Muscle of back (tissue), 11 donors: Measurements from ENCODE around the gene TMEM52. TPM values are rescaled to one million over a fixed set of nuclear protein-coding genes. Genes with fewer than 3 reads are reported as not detected.

Experiments used
- DNase-seq, 3 donors: peaks; one replicate each; pipeline versions ENCODE4 v3.0.0 to v3.0.0-alpha.2; 2013
- polyA plus RNA-seq, 10 donors: library from polyadenylated mRNA; unstranded; fragments of 120-200 nt; gene quantifications; one replicate each; pipeline ENCODE4 v1.2.1, GENCODE V29; 2013; ENCODE audit not compliant: insufficient read length in 10 of 10

TMEM52 gene
- polyA plus RNA-seq, 10 donors = 28.9 to 90.1 (median 70.3) TPM

DNA sequence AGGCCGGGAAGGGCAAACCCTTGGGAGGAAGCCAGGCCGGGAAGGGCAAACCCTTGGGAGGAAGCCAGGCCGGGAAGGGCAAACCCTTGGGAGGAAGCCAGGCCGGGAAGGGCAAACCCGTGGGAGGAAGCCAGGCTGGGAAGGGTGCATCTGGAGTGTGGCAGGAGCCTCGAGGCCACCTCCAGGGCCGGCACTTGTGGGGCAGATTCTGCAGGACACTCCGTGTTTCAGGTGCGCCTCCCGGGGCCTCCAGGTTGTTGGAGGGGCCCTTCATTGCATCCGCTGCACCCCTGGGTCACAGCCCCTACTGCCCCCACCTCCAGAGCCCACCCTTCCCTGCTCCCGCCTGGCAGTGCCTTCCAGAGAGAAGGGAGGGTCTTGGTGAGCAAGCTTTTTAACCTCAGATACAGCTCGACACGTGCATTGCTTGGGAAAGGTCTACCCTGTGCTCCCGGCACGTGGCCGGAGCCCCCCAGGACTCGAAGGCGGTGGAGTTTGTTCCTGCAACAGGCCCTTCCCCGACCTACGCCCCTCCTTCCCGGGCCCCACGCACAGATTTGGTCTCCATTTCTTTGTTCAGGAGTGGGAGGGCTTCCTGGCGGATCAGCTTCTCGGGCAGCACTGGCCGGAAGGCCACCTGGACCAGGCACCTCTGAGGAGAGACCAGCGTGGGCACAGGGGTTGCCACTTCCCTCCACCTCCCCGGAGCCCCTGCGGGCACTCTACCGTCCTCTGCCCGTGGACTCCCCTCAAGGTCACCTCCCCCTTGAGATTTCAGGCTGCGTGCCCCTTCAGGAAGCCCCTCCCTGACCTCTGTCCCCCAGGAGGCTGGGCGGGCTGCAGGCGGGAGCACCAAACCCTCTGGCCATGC is 9.4 kb upstream of the TMEM52 start:
- DNase-seq = no peak

DNA sequence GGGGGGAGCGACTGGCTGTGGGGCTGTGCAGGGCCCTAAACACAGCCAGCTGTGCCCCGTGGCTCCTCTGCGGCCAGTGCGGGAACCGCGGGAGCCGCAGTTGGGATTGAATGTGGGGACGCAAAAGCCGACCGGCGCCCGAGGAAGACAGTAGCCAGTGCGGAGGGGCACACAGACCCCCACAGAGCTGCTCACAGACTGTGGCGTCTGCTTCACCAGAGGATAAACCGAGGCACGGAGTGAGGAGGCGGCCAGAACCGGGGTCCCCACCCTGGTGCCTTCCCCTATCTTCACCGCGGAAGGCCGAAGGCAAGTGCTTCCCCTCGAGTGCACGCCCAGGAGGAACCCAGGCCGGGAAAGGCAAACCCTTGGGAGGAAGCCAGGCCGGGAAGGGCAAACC is 8.7 kb upstream of the TMEM52 start:
- no peak for DNase-seq

DNA sequence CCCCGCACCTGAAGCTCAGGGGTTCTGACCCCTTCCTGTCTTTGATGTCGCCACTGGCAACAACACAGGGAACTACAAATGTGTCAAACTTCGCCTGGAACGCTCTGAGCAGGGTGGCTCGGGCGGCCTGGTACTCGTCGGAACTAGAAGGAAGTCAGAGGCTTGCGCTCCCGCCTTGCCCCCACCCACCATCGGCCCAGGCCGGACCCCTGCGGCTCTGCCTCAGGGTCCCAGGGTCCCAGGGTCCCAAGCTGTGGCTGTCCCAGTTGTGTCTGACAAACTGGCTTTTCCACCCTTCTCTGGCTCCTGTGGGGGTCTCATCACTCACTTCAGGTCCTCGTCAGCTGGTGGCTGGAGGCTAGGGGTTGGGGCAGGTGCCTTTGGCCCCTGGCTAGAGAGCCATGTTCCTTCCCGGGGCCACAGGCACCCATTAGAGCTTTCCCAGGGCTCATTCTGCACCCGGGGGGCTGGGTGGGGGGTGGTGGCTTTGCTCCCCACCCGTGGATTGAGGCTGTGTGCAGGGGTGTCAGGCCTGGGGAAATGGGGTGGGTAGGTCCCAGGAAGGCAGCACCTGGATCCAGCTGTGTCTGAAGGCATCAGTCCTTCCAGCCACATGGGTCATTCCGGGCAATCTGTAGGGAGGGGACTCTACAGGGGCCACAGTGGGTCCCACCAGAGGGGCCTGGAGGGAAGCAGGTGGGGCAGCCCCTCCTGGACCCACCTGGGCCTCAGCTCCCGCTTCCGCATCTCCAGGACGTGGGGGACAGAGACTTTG is 8.0 kb upstream of the TMEM52 start:
- no peak for DNase-seq

DNA sequence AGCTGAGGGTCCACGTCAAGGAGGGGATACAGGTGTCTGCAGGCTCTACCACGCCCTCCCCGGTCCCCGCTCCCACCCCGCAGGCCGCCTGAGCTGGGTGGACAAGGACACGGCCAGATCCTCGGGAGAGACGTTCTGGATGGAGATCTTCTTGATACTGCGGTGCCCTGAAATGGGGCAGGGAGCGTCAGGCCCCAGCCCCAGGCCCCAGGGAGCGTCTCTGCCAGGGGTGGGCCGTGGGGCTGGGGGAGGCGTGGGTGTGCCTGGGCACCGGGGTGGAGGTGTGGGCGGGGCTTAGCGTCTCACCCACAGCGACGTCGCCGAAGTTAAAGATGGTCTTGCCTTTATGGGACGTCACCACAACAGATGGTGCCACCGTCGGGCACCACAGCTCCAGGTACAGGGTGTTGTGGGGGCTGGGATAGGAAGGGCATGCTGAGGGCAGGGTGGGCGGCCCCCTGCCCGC is 7.3 kb upstream of the TMEM52 start:
- DNase-seq = no peak

DNA sequence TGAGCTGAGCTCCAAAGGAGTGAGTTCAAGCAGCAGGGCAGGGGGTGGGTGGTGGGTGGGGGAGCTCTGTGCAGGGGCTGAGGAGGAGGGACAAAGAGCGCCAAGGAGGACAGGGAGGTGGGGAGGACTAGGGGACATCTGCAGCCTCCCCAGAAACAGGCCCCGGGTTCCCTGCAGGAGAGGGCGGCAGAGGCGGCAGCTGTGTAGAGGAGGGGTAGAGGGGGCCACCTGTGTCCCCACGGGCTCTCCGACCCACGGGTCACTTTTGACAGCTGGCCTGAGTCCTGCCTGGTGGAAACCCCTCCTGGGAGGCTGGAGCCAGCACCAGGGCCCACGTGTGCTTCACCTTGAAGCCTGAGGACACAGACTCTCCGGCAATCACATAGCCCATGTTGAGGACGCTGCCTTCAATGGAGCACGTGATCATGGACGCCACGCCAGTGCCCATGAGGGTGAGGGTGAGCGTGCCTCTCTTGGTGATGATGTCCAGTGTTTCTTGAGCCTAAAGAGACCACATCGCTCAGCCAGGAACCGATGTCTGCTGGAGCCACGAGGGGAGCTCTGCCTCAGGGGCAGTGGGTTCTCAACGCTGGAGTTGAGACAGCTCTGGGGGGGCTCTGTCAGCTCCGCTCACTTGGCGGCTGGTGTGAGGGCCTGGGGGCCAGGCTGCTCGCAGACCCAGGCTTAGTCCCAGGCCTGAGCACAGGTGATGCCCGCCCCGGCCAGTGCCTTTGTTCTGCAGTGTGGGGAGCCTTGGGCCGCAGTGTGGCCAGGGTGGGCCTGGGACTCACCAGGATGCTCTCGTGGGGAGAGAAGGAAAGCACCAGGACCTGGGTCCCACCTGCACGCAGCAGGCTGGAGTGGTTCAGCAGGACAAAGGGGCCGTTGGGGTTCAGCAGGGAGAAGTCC is 6.6 kb upstream of the TMEM52 start:
- no peak for DNase-seq

DNA sequence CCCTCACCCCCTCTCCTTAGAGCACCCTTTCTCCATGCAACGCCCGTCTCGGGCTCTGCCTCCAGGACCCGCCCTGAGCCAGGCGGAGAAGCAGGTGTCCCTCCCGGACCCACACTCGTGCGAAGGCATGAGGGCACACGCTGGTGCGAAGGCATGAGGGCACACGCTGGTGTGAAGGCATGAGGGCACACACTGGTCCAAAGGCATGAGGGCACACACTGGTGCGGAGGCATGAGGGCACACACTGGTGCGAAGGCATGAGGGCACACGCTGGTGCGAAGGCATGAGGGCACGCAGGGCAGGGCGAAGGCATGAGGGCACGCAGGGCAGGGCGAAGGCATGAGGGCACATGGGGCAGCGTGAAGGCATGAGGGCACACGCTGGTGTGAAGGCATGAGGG is 5.8 kb upstream of the TMEM52 start:
- no peak for DNase-seq

DNA sequence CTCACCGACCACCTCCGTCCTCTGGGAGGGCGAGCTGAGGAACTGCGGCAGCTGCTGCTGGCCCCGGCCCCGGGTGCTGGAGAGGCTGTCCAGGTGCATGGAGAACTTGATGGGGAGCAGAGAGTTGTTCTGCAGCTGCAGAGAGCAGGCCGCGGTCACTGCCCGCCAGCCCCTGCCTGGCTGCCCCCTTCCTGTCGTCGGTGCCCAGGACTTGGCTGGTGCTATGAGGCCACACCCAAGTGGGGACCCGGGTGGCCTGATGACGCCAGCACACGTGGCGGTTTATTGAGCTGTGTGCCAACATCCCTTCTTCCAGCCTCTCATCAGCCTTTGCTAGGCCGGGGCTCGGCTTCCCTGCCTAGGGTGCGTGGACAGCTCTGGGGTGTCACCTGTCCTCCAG is 5.3 kb upstream of the TMEM52 start:
- DNase-seq = peak in 1 of 3 donors; percentile 81

DNA sequence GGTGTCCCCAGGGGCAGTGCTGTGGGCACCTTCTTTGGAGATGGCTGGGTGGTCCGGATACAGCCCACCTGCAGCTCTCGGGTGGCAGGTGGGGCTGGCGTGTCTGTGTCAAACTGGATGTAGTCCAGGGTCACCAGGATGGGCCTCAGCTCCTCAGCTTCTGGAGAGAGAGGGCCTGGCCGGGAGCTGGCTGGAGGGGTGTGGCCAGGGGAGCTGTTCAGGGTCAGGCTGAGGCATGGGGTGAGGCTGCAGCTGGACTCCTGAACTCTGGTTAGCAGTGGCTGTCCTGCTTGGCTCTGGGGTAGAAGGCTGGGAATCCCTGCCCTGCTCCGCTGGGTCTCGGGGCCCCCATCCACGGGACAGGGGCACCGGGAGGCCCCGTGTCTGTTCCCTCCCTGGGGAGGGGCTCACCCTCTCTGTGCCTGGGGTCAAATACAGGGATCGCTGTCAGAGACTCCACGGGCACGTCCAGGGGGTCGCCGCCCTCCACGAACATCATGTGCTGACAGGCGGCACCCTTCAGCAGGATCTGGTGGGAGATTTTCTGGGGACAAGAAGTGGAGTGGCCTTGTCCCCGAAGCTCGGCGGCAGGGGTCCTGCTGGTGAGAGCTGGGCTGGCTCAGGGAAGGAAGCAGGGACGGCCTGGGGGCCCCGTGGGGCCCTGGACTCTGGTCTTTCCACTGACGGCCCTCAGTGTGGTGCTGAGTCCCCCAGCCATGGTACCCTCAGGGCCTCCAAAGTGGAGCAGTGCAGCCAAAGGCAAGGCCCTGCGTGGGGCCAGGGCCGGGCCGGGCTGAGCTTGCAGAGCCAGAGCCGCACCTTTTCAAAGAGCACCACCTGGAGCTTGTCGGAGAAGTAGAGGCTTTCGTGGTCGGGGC is 4.1 kb upstream of the TMEM52 start:
- no peak for DNase-seq

DNA sequence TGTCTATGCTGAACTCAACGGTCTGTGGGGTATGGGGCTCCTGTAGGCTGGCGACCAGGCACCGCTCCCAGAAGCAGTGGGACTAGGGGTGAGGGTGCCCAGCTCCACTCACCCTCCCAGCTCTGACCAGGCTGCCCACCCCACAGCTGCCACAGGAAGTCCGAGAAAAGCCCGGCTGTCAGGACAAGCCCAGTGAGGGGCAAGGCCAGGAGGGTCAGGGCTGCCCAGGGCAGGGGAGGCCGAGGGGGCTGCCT is 3.5 kb upstream of the TMEM52 start:
- no peak for DNase-seq

DNA sequence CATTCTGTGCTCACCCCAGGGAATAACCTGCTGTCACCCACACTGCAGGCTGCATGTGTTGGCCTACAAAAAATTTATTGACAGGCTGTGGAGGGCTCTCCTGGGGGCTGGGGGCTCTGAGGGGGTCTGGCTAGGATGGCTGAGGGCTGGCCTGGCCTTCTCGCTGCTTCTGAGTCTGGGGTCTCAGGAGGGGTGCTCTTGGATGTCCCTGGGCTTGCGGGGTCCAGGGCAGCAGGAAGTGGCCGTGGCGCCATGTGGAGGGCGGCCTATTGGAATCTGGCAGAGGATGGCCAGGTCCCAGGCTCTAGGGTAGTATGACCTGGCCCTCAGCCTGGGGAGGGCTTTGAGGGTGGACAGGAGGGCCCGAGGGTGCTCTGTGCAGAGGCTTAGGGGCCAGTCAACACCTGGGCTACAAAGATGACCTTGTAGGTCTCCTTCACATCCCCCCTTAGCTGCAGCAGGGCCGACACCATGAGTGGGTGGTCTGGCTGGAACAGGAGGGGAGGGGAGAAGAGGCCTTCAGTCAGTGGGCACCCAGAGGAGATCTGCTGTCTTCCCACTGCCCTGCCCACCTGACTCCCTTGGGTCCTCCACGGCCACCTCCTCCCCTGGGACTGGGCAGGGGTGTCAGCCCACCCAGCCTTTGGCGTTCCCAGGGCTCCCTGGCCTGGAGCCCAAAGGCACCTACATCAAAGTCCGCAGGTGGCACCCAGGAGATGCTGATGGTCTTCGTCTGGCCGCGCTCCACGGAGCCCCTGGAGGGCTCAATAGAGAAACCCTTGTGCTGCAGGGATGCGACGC is 3.0 kb upstream of the TMEM52 start:
- no peak for DNase-seq

DNA sequence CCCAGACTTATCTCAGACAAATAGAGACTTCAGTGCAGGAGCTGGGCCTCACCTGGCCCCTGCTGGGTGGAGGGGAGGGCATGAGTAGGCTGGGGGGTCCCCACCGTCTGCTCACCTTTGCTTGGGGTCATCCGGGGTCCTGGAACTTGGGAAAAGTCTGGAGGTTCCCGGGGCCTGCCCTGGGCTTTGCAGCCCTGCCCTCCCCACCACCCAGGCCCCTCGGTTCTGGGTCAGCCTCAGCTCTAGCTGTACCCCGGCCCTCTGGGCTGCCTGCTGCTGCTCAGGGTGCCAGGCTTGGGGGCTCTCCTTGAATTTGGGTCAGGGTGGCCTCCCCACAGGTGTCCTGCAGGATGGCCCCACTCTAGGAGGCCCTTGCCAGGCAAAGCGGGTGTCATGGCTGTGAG is 2.4 kb upstream of the TMEM52 start:
- DNase-seq = no peak

DNA sequence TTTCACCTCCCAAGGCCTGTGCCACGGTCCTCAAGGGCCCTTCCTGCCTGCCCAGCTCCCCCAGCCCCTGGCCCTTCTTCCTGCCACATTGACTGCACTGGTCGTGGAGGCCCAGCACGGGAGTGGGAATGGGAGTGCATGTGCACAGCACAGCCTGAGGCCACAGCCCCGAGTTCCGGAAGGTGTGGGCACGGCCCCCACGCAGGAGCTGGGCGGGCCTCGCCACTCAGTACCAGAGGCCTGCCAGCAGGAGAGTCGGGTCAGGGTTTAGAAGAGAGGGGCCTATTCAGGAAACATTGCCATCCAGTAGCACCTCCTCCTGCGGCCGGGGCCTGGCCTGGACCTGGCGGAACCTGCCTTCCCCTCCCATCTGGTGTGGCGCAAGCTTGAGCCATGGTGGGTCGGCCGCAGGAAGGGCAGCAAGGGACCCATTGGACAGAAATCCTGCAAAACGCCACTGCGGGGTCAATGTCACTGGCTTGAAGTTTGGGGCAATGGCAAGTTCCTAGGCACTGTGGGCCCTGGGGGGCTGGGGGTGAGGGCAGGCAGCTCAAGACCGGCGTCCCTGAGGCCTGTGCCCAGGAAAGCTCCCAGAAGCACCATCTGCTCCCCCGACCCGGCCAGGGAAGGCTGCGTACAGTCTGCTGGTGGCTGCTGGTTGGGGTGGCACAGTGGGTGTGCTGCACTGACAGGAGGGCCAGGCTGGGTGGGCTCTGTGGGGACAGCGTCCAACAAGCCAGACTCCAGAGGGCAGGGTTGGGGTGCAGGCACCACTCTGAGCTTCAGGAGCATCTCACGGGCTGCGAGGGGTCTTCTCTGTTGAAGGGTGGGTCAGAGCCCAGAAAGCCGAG is 1.8 kb upstream of the TMEM52 start:
- no peak for DNase-seq

DNA sequence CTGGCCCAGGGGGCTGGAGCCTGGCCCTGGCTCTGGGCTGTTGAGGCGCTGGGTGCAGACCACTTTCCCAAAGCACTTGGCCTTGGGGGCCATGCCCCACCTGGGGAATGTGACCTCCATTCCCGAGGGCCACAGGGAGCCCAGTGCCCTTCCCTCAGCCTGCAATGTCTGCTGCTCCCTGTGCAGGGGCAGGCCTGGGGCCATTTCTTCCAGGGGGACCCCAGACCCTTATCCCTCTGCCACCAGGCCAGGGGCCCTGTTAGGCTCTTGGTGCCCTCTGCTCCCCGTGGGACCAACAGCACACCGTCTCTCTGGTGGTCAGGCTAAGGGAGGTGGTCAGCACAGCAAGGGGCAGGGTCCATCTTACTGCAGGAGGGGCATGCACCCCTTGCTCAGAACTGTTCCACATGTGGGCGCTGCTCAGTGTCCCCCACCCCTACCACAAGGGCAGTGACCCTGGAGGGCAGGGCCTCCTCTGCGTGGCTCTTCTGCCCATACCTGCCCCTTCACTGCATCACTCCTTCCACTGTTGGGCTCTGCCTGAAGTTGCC is 1.1 kb upstream of the TMEM52 start:
- DNase-seq = no peak

DNA sequence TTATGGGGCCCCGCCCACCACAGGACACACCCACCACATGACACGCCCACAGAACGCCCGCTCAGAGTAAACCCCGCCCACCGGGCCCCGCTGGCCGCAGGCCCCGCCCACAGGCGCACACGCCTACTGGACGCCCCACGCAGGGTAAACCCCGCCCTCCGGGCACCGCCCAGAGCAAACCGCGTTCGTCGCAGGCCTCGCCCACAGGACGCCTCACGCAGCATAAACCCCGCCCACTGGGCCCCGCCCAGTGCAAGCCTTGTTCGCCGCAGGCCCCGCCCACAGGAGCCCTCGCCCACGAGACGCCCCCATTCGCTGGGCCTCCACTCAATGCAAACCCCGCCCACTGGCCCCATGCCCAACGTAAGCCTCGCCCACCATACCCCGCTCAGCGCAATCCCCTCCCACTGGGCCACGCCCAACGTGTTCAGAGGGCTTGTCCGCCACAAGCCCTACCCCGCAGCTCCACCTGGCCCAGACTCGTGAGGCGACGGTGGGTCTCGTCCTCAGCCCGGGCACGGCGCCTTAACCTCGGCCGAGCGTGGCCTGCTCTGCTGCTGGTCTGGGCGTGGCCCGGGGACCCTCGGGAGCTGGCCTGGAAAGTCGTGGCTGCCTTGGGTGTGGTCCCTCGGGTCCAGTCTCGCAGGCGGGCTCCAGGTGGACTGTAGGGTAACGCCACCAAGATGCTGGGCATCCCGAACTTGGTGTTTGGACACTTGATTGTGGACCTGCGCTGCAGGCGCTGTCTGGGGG is 401 bp upstream of the TMEM52 start:
- DNase-seq = peak; percentile 96

DNA sequence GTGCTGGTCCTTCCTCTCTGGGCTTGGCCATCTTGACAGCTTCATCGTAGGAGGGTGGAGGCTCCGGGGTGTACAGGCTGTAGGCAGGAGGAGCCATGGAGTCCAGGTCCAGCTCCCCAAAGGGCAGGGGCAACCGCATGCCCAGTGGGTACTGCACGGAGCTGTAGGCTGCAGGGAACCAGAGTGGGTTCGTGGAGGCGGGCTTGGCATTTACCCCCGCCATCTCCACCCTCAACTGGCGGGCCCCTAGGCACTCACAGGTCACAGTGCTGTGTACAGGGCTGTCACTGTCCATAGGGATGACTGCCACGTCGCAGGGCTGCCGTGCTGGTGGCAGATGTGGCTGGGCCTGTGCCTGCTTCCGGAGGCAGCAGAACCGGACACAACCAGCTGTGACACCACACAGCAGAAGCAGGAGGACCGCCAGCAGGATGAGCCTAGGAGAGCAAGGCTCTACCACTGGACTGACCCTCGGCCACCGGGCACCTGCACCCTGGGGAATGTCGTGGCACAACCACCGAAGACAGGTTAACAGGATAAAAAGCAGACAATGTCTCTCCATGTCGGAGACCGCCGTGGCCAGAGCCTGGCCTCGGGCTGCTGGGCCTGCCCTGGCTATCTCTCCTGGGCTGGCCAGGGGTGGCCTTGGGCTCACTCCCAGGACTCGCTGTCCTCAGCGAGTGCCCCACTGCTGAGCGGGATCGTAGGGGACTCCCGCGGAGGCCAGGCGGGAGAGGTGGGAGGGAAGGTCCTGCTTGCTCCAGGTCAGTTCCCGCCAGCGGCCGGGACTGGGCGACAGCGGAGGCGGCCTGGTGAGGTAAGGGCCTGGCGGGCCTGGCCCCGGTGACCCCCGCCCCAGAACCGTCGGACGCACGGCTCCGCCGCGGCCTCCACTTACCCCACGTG is 831 bp downstream of the TMEM52 start:
- no peak for DNase-seq

DNA sequence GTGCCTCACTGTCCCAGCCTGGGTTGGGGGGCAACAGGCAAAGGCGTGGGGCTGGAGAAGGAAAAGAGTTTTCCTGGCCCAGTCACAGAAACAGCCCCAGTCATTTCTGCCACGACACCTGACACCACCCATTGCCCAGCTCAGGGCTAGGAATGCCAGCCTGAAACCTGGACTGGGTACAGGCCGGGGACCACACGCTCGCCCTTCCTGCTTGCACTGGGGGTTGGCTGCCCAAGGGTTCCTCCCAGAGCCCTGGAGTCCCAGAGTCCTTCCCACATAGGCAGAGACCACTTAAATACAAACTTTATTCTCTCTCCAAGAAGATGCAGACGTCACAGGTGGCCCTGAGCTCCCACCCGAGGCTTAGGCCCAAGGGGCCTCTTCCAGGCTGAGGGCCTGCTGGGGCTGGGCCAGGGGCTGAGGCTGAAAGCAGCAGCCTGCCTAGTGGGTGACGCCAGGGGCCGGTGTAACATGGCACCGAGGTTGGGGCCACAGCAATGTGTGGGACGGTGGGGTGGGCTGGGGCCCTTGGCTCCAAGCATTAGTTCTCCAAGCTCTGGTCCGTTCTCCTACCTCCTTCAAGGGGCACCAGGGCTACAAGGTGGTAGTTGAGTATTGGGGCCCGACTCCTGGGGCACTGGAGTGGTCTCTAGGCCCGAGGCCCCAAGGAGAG is 1.6 kb downstream of the TMEM52 start:
- DNase-seq = no peak

DNA sequence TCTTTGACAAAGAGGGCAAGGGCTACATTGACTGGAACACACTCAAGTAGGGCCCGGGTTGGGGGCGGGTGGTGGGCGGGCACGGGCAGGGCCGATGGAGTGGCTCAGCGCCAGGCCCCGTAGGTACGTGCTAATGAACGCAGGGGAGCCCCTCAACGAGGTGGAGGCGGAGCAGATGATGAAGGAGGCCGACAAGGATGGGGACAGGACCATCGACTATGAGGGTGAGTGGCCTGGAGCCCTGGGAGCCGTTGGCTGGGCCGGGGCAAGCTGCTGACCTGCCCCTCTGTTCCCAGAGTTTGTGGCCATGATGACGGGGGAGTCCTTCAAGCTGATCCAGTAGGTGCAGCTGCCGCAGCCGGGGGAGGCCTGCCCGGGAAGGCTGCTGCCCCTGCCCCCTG is 2.2 kb downstream of the TMEM52 start:
- no peak for DNase-seq
